HG02943 (cell line): ENCODE measurements around the gene TXNDC15.
"Not testable (repeated sequence)": the region's sequence is repeated elsewhere in the genome, so short reads cannot be mapped to it uniquely, and the experiment has no call there.

Source experiments
- ATAC-seq: cut with Tn5 transposase; IDR thresholded peaks from one replicate; pipeline ENCODE4 v1.9.1; 2021; ENCODE audit warnings: mild to moderate bottlenecking, low read depth, moderate library complexity; ENCODE audit not compliant: unreplicated experiment

The TXNDC15 gene, protein sequence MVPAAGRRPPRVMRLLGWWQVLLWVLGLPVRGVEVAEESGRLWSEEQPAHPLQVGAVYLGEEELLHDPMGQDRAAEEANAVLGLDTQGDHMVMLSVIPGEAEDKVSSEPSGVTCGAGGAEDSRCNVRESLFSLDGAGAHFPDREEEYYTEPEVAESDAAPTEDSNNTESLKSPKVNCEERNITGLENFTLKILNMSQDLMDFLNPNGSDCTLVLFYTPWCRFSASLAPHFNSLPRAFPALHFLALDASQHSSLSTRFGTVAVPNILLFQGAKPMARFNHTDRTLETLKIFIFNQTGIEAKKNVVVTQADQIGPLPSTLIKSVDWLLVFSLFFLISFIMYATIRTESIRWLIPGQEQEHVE

DNA sequence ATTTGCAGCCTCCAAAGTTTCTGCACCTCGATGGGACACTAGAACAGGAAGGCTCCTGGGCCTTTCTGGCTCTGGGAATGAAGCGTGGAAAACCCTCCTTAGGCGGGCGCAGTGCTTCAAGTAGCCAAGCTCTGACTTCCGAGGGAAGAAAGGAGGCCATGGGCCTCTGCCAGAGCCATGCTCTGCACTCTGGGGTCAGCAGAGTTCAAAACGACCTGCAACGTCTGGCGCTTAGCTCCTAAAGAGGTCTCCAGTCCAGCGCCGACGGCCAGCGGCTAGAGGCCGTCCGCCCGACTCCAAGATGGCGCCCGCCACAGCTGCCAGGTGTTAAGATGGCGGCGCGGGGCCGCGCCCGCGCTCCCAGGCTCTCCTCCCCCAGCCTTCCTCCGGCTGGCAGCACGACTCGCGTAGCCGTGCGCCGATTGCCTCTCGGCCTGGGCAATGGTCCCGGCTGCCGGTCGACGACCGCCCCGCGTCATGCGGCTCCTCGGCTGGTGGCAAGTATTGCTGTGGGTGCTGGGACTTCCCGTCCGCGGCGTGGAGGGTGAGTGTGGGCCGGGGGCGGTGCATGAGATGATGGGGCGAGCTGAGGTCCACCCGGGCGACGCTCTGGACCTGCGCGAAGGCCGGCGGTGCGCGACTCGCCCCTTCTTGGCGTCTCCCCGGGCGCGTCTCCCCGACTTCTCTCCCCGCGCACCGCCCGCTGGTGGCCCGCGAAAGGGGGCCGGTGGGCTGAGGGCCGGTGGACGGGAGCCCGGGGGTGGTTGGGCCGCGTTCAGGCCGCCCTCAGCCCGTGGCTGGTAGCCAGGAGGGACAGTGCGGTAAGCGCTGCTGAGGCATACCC lies at the start of gene TXNDC15:
Gene TXNDC15, plus strand, starts transcription at position 385 of the 844 bp plus-strand sequence. Its CDS starts 57 bp downstream, at position 442.
- ATAC-seq, result peak; percentile 71

DNA sequence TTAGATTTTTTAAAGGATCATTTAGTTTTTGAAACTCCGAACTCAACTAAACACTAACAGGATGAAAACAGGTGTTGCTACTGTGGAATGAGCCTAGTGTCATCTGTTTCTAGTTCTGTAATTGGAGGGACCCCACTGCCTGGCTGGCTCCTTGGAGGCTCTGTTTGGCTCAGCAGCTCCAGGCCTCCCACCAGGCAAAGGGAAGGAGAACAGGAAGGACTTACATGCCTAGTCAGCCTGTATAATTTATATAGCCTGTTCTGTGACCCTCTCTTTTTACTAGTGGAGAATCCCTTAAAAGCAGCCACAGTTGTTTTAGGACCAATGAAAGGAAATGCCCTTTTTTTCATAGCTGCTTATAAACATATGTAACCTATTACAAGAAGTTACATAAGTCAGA lies 49.5 kb upstream of the TXNDC15 start:
- no peak for ATAC-seq

DNA sequence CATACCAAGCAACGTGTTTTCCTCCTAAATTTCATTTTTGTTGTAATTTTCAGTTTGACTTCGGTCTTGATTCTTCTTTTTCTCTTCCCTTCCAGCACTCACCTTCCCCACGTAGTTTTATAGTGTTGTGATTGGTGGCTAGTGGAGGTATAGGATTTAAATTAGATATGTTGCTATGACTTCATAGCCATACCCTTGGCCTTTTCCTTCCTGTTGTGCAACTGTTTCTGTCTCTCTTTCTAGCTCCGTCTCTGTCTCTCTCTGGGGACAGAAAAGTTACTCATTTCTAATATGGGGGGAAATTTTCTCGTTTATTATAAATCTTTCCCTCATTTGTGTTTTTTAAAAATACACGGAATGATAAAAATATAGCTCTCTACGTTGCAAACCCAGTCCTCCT lies 49.0 kb upstream of the TXNDC15 start:
- ATAC-seq, result no peak

DNA sequence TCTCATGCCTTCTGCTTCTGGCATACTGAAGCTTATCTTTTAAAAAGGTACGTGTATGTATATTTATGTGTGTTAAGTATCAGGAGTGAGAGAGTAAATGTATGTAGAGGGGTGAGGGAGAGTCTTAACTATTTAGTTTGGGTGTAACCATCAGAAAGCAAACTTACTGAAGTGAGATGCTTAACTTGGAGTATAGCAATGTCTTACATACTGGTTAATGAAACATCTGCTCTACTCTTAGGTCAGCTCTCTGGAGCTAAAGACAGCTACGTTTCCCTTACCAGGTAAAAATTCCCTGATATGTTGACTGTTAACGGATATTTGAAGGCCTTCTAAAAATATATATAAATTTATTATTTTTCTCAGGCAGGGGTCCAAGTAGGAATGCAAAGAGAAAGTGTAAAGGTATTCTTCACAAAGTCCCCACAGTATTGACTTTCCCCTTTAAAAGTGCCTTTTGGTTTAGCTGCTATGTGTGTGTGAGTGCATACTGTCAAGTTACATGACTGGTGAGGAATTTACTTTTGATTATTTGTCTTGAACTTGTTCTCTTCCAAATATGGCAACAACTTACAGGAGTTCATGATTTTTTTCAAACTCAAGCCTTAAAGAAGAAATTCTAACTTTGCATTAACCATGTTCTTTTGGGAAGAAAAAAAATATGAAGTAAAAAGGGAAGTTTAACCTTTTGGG lies 40.7 kb upstream of the TXNDC15 start:
- ATAC-seq, result no peak

DNA sequence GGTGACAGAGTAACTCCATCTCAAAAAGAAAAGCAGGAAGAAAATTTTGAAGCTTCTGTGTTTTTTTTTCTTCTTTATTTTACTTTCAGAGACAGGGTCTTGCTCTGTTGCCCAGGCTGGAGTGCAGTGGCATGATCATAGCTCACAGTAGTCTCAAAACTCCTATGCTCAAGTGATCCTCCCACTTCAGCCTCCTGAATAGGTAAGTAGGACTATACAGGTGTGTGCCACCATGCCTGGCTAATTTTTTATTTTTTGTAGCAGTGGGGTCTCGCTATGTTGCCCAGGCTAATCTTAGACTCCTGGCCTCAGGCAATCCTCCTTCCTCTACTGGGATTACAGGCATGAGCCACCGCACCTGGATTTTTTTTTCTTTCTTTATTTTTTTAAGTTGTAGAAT lies 38.5 kb upstream of the TXNDC15 start:
- no peak for ATAC-seq

DNA sequence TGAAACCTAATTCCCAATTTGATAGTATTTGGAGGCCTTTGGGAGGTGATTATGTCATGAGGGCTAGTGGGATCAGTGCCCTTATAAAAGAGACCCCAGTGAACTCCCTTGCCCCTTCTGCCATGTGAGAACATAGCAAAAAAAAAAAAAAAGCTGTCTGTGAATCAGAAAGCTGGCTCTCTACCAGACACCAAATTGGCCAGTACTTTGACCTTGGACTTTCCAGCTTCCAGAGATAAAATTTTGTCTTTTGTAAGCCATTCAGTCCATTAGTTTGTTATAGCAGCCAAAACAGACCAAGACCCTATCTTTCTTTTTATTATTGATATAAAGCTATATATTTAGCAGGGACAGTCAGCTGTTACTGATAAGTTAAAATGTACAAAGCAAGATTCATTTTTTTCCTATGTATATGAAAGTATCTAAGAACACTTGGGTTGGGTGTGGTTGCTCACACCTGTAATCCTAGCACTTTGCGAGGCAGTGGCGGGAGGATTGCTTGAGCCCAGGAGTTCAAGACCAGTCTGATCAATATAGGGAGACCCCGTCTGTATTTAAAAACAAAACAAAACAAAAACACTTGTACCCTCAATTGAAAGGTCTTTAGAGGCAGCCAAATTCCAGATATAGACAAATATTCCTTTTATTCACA lies 36.5 kb upstream of the TXNDC15 start:
- ATAC-seq, result no peak

DNA sequence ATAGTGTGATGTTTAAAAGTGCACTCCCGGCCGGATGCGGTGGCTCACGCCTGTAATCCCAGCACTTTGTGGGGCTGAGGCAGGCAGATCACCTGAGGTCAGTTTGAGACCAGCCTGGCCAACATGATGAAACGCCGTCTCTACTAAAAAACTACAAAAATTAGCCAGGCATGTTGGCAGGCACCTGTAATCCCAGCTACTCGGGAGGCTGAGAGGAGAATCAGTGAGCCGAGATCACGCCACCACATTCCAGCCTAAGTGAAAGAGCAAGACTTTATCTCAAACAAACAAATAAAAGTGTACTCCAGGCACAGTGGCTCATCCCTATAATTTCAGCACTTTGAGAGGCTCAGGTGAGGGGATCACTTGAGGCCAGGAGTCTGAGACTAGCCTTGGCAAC lies 35.8 kb upstream of the TXNDC15 start:
- ATAC-seq, result not testable (repeated sequence)

DNA sequence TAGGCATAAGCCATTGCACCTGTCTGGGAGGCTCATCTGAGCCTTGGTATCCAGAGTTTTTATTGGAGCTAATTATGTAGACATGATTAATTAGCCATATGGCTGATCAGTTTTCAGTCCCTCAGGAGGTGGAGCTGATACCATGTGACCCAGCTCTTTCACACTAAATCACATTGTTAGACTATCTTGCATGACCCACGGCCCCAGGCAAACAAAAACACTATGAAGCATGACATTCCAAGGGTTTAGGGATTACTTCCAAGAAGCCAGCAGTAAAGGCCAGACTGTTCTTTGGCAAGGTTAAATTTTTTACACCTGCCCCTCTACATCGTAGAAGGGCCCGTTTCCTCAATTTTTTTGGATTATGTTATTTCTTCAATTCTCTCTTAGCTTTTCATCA lies 33.4 kb upstream of the TXNDC15 start:
- ATAC-seq, result no peak

DNA sequence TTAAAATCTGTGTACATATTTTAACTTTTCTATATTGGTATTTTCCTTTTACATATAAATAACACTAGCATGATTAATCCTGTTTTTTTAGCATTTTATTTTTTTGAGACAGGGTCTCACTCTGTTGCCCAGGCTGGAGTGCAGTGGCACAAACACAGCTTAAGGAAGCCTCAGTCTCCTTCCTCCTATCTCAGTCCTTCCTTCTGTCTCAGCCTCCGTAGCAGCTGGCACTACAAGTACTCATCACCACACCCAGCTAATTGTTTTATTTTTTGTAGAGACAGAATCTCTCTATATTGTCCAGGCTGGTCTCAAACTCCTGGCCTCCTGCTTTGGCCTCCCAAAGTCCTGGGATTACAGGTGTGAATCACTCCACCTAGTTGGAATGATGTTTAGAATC lies 29.9 kb upstream of the TXNDC15 start:
- no peak for ATAC-seq

DNA sequence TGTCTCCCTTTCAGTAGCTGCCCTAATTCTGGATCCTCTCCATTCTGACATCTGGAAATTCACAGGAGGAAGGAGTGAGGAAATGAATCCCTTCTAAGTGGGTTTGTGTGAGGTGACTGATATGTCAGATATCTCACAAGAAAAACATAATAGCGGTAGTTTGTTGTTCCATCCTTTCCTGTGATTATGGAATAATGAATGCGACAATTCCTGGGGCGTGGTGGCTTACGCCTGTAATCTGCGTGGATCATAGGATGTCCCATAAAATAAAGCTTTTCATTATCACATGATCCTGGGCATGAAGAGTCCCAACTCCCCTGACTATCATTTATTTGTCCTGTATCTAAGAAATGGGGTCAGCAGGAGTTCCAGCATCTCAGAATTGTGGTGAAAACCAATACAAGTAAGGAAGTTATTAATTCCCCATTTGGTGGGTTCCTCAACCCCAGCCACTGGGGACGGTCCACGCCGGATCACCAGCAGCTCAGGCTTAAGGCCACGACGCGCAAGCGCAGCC lies 28.8 kb upstream of the TXNDC15 start:
- no peak for ATAC-seq

DNA sequence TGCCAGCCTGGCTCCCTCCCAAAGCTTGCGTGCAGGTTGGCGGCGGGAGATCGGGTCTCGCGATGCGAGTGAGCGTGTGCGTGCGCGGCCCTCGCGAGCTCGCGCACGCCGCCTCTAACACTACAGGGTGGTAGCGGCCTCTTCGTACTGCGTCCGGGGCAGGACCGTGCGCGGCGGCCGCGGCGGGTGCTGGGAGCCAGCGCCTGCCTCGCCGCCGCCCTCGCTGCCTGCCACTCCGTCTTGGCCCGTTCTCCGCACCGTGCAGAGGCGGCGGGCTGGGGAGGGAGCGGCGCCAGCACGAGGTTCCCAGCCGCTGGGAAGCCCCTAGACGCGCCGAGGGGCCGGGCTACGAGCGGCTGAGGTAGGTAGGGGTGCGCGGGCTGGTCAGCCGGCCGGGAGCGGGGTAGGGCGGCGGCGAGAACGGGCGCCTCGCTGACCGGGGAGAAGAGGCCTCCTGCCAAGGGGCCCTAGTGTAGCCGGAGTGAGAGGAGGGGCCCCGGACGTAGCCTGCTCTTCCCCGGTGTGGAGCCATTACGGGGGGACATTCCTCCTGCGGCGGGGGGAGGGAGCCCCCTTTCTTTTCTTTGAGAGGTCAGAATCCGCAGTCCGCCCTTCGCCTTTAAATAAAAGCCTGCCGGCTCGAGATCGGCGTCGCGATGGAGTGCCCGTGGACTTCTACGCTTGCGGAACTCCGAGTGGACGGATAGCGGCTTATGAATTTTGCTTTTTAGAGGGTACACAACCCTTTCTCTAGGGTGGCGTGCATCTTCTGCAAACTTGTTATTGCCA lies 28.1 kb upstream of the TXNDC15 start, which contains the start of gene C5orf24:
Gene C5orf24, plus strand, starts transcription at position 117 of the 789 bp plus-strand sequence. CDS start 8,933 bp downstream, outside the sequence.
- ATAC-seq, result peak; percentile 92

DNA sequence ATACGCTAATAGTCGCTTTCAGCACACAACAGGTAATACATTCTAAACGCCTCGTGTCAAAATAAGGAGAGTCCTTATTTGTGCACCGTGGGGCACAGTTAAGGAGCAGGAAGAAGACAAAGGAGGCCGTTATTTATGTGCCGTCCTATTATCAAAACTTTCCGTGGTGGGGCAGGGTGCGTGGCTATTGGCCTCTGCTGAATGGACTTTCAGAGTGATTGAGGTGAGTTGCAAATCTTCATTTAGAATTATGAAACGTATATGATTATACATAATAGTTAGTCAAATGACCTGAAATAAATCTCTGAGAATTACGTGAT lies 27.6 kb upstream of the TXNDC15 start:
- peak; percentile 12 for ATAC-seq

DNA sequence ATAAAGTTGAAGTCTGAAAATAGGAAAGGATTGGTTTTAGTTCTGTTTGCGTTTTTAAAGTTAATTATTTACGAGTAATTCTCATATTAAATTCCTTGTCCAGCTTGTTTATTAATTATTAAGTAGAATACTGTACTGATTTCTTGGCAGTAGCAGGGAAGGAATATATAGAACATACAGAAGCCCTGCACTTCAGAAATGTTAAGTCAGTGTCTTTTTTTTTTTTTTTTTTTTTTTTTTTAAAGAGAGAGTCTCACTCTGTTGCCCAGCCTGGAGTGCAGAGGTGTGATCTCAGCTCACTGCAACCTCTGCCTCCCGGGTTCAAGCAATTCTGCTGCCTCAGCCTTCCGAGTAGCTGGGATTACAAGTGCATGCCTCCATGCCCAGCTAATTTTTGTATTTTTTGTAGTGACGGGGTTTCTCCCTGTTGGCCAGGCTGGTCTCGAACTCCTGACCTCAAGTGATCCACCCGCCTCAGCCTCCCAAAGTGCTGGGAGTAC lies 24.7 kb upstream of the TXNDC15 start:
- ATAC-seq, result not testable (repeated sequence)

DNA sequence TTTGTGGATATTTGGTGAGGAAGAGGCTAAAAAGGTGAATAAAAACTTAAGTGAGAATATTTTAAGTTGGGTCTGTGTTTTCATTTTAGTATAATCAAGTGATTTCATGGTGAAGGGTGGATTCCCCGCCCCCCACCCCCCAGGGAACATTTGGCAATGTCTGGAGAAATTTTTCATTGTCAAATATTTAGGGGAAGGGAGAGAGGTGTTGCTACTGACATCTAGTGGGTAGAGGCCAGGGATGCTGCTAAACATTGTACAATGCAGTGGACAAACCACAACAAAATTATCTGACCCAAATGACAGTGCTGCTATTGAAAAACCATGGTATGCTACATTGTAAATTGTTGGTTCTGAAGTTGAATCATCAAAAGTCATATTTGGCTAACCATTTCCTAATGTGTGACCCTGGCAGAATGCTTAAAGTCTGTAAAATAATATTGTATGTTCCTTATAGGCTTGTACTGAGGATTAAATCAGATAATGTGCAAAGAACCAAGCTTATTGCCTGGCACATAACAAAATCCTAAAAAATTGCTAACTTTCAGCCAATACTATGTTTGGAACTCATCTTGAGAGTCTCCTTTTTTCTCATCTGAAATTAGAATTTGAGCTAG lies 22.8 kb upstream of the TXNDC15 start:
- ATAC-seq, result no peak

DNA sequence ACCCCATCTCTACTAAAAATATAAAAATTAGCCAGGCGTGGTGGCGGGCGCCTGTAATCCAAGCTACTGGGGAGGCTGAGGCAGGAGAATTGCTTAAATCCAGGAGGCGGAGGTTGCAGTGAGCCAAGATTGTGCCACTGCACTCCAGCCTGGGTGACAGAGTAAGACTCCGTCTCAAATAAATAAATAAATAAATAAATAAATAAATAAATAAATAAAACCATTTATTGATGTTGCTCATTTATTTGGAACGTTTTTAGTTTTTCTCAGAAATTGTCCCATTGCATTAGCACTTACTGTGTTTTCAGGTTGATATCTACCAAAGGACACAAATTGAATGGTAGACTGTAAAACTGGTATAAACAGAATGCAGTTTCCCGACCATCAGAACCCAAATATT lies 17.7 kb upstream of the TXNDC15 start:
- ATAC-seq, result not testable (repeated sequence)

DNA sequence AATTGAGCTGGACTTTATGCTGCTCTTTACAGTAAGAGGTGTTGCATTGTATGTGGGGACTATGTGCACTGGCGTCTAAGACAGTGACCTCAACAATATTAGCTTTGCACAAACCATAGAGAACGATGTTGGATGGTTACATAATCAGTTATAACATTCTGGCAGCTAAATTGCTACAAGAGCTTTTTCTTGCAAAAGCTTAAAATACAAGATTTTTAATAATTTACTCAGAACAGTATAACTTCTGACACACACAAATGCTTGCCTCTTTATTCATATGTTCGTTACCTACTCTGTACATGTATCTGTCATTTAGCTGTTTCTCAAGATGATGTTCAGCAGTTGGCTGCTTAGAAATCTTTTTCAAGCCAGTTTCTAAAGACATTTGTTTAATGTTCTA lies 16.8 kb upstream of the TXNDC15 start:
- ATAC-seq, result no peak

DNA sequence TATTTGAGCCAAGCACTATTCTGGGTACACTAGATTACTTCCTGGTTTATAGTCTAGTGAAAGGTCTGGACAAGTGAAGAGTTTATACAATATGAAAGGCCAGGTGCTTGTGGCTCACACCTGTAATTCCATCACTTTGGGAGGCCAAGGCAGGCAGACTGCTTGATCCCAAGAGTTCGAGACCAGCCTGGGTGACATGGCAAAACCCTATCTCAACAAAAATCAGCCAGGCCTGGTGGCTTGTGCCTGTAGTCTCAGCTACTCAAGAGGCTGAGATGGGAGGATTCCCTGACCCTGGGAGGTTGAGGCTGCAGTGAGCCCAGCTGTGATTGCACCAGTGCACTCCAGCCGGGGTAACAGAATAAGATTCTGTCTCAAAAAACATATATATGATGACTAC lies 9.5 kb upstream of the TXNDC15 start:
- no peak for ATAC-seq

DNA sequence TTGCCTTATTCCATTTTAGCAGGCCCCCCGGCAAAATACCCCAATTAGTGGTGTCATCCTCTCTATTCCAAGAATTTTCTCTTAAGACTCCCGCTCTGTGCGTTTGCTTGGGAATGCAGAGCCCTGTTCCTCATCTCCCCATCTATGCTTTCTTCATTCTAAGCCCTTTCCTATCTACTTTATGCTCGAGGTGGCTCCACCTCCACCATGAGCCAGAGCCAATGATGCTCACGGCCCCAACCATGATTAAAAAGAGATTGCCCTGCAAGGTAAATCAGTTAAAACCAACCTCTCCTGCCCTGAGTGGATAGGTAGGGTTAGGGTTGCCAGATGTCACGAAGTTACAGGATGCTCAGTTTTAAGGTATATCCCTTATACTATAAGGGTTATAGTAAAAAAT lies 677 bp upstream of the TXNDC15 start:
- ATAC-seq, result no peak
